Activated naive CD4-positive, alpha-beta T cell treated with anti-CD3 and anti-CD28 coated beads for 36 hours (primary cell): ENCODE measurements around the gene ST6GALNAC4. TPM values are rescaled to one million over a fixed set of nuclear protein-coding genes. Genes with fewer than 3 reads are reported as not detected.
"Not testable (repeated sequence)": the region's sequence is repeated elsewhere in the genome, so short reads cannot be mapped to it uniquely, and the experiment has no call there.

Source experiments
- CTCF ChIA-PET: fragments of 350-600 bp; sonication (Branson Sonifier 250); formaldehyde crosslinking; loops from one replicate; lab custom pipeline; 2021; ENCODE audit warnings: antibody characterized with exemption; lab: Charles Lee
- DNase-seq: peaks from one replicate; pipeline ENCODE4 v3.0.0-alpha.2; 2020
- H3K27ac Mint-ChIP-seq: one replicate; pipeline ENCODE4 v1.8.0; 2021; ENCODE audit warnings: mild to moderate bottlenecking, mixed read lengths
- H3K27me3 Mint-ChIP-seq: one replicate; pipeline ENCODE4 v1.8.0; 2021; ENCODE audit warnings: low read depth, mixed read lengths
- H3K36me3 Mint-ChIP-seq: one replicate; pipeline ENCODE4 v1.8.0; 2021; ENCODE audit warnings: low read depth, mixed read lengths
- H3K4me1 Mint-ChIP-seq: one replicate; pipeline ENCODE4 v1.8.0; 2021; ENCODE audit warnings: low read depth, mixed read lengths
- H3K4me3 Mint-ChIP-seq: one replicate; pipeline ENCODE4 v1.8.0; 2021; ENCODE audit warnings: mild to moderate bottlenecking, moderate library complexity, mixed read lengths
- H3K9me3 Mint-ChIP-seq: one replicate; pipeline ENCODE4 v1.8.0; 2021; ENCODE audit warnings: mixed read lengths
- intact Hi-C: fragments of 100-400 bp; cut with micrococcal nuclease; formaldehyde crosslinking; loops from one replicate; pipeline ENCODE4 v1.15.1; 2023
- total RNA-seq, 2 experiments: library from RNA; stranded (reverse); gene quantifications; one replicate each; pipeline ENCODE4 v1.2.3, GENCODE V29; 2021

Gene ST6GALNAC4
- total RNA-seq, 2 experiments from 2014 or later = 22.3 to 24.6 TPM

DNA sequence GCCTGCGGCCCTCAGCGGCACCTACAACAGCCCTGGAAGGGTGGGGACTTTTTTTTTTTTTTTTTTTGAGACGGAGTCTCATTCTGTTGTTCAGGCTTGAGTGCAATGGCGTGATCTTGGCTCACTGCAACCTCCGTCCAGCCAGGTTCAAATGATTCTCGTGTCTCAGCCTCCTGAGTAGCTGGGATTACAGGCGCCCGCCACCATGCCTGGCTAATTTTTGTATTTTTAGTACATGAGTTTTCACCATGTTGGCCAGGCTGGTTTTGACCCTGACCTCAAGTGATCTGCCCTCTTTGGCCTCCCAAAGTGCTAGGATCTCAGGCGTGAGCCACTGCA, 46.7 kb downstream of the ST6GALNAC4 start:
- H3K4me1 Mint-ChIP-seq, H3K4me3 Mint-ChIP-seq, DNase-seq, H3K27me3 Mint-ChIP-seq, H3K27ac Mint-ChIP-seq, H3K36me3 Mint-ChIP-seq, H3K9me3 Mint-ChIP-seq: not testable (repeated sequence)
- CTCF ChIA-PET = interaction anchor here (0.5 to 4.8 kb wide), 38 partner anchors 10 to 836 kb away, joined by 3 to 56 read pairs (median 4); partner anchors contain the start of genes CDK9, ENG, PTRH1 and SH2D3C
- intact Hi-C loops = loop anchor here (1.0 to 2.0 kb wide), 3 partner anchors 51 to 135 kb away; partner anchors contain the start of genes CDK9 and TOR2A

- Mint-ChIP-seq H3K36me3 (no peaks in the 10 kb centered on the region), H3K4me3 (no peak overlapping the region), H3K27me3 (no peaks in the 10 kb centered on the region), H3K4me1 (peaks cover 14% of the 10 kb centered on the region), H3K9me3 (no peaks in the 10 kb centered on the region), H3K27ac (no peak overlapping the region)
- CTCF ChIA-PET = interaction anchor here (0.5 to 4.8 kb wide), 48 partner anchors 9 to 835 kb away, joined by 3 to 56 read pairs (median 4); partner anchors contain the start of genes CDK9, ENG, PTRH1 and SH2D3C
- peak; percentile 88 for DNase-seq
- intact Hi-C loops = loop anchor here (1.0 to 5.0 kb wide), 5 partner anchors 51 to 367 kb away; partner anchors contain the start of genes CDK9, FPGS and TOR2A
Measured at GRCh38 chr9:127869310-127870152, 47.3 kb downstream of the ST6GALNAC4 start.

DNA sequence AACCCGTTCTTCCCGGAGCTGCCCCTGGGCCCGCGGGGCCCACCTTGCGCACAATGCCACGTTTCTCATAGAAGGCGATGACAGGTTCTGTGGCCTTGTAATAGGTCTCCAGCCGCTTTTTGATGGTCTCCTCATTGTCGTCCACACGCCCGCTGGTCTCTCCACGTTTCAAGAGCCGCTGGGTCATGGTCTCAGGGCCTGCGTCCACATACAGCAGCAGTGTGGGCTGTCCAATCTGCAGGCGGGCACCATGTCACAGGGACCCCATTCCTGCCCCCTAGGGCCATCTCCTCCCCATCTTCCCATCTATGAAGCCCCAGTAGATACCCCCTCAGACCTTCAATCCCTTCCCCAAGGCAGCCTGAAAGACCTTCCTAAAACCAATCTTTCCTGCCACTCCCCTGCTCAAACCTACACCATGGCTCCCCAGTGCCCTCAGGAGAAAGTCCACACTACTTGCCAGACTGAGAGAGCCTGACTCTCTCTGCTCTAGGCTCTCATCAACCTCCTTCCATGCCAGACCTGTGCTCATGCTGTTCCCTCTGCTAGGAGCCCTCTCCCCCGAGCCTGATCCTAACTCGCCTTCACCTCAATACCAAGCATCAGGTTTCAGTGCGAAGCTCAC, 48.5 kb downstream of the ST6GALNAC4 start:
- Mint-ChIP-seq H3K27ac (no peak overlapping the region), H3K36me3 (no peaks in the 10 kb centered on the region), H3K4me1 (peaks cover 14% of the 10 kb centered on the region), H3K9me3 (no peaks in the 10 kb centered on the region), H3K4me3 (no peak overlapping the region), H3K27me3 (no peaks in the 10 kb centered on the region)
- intact Hi-C loops = loop anchor here (5.0 kb wide), 2 partner anchors 66 to 366 kb away; partner anchors contain the start of gene FPGS
- CTCF ChIA-PET = interaction anchor here (1.1 to 4.8 kb wide), 12 partner anchors 8 to 187 kb away, joined by 3 to 56 read pairs (median 14); partner anchors contain the start of genes CDK9, ENG, ST6GALNAC4 and TOR2A
- no peak for DNase-seq

- Mint-ChIP-seq H3K4me3 (no peak overlapping the region), H3K27me3 (no peaks in the 10 kb centered on the region), H3K9me3 (no peaks in the 10 kb centered on the region), H3K36me3 (no peaks in the 10 kb centered on the region), H3K27ac (no peak overlapping the region), H3K4me1 (peaks cover 20% of the 10 kb centered on the region)
- CTCF ChIA-PET = interaction anchor here (0.6 to 4.8 kb wide), 5 partner anchors 9 to 292 kb away, joined by 3 to 56 read pairs (median 12); partner anchors contain the start of genes CDK9 and ST6GALNAC4
- DNase-seq = no peak
- intact Hi-C loops = loop anchor here (5.0 kb wide), 2 partner anchors 65 to 365 kb away; partner anchors contain the start of gene FPGS
Measured at GRCh38 chr9:127867356-127868277, 49.2 kb downstream of the ST6GALNAC4 start.

GRCh38 chr9:127866535-127866934, 50.3 kb downstream of the ST6GALNAC4 start:
- no peak overlapping the region for H3K27ac Mint-ChIP-seq
- CTCF ChIA-PET = interaction anchor here (1.3 to 4.8 kb wide), 2 partner anchors 10 to 52 kb away, joined by 3 to 56 read pairs; partner anchors contain the start of gene ST6GALNAC4
- H3K27me3 Mint-ChIP-seq = no peaks in the 10 kb centered on the region
- intact Hi-C loops = loop anchor here (5.0 kb wide), 2 partner anchors 64 to 364 kb away; partner anchors contain the start of gene FPGS
- no peak overlapping the region for H3K4me3 Mint-ChIP-seq
- no peaks in the 10 kb centered on the region for H3K9me3 Mint-ChIP-seq
- H3K4me1 Mint-ChIP-seq = peaks cover 31% of the 10 kb centered on the region
- H3K36me3 Mint-ChIP-seq = no peaks in the 10 kb centered on the region
- DNase-seq = no peak

DNA sequence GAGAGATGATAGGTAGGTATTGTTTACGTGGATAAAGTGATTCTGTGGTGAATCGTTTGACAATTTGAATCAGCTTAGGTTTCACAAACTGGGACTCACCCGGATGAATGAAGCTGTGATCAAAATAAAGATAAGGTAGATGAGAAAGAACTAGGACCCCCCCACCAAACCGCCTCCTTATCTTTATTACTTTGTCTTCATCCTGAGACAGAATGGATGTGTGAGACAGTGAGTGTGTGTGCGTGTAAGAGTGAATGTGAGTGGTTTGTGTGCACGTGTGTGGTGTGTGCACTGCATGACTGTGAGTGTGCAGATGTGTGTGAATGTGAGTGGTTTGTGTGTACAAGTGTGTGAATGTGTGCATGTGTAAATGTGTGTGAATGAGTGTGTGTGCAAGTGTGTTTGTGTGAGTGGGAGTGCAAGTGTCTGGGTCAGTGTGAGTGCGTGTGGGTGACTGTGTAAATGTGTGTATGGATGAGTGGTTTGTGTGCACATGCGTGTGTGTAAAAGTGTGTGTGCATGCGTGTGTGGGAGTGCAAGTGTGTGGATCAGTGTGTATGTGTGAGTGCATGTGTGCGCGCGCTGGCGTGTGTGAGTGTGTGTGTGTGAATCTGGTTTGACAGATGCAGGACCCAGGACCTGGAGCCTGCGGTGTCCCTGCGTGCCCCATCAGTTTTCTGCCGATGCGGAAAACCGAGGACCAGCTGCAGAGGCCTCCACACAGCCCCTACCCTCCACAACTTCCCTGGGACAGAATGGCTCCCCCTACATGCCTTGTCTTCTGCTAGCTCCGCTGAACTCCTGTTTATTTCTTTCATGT, 51.0 kb downstream of the ST6GALNAC4 start:
- Mint-ChIP-seq H3K4me1 (peaks cover 37% of the 10 kb centered on the region), H3K27ac (no peak overlapping the region), H3K36me3 (no peaks in the 10 kb centered on the region), H3K9me3 (no peaks in the 10 kb centered on the region), H3K27me3 (no peaks in the 10 kb centered on the region), H3K4me3 (no peak overlapping the region)
- CTCF ChIA-PET = interaction anchor here (1.9 to 4.8 kb wide), 2 partner anchors 53 to 131 kb away, joined by 5 to 56 read pairs; partner anchors contain the start of genes ST6GALNAC4 and TOR2A
- DNase-seq = peak; percentile 55
- intact Hi-C loops = loop anchor here (5.0 kb wide), 2 partner anchors 64 to 364 kb away; partner anchors contain the start of gene FPGS

GRCh38 chr9:127863191-127863621, 53.6 kb downstream of the ST6GALNAC4 start:
- Mint-ChIP-seq H3K9me3 (no peaks in the 10 kb centered on the region), H3K4me1 (peaks cover 42% of the 10 kb centered on the region), H3K36me3 (no peaks in the 10 kb centered on the region), H3K4me3 (no peak overlapping the region), H3K27me3 (no peaks in the 10 kb centered on the region), H3K27ac (no peak overlapping the region)
- no peak for DNase-seq
- intact Hi-C loops = no loop called here
- CTCF ChIA-PET = interaction anchor here (0.6 to 1.6 kb wide), 5 partner anchors 12 to 197 kb away, joined by 3 to 5 read pairs (median 3); no protein-coding TSS in a partner anchor

GRCh38 chr9:127862075-127863011, 54.5 kb downstream of the ST6GALNAC4 start:
- H3K4me3 Mint-ChIP-seq = no peak overlapping the region
- H3K27ac Mint-ChIP-seq = peak overlapping the region; percentile 54
- intact Hi-C loops = no loop called here
- no peaks in the 10 kb centered on the region for H3K27me3 Mint-ChIP-seq
- peak; percentile 59 for DNase-seq
- no peaks in the 10 kb centered on the region for H3K9me3 Mint-ChIP-seq
- H3K4me1 Mint-ChIP-seq = peaks cover 42% of the 10 kb centered on the region
- CTCF ChIA-PET = interaction anchor here (0.9 to 3.7 kb wide), 4 partner anchors 7 to 78 kb away, joined by 3 to 15 read pairs (median 4); no protein-coding TSS in a partner anchor
- no peaks in the 10 kb centered on the region for H3K36me3 Mint-ChIP-seq

DNA sequence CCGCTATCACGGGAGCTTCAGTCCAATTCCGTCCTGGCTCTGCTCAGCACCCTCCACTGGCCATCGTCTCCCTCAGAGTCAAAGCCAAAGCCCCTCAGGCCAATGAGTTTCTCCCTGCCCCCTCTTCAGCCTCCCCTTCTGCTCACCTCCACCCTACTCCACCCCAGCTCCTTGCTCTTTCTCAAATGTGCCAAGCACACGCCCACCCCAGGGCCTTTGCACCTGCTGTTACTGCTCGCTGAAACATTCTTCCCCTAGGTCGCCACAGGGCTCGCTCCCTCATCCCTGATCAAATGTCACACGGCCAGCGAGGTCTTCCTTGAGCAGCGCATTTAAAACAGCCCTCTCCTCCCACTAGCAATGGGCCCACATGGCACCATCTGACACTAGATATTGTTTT, 56.1 kb downstream of the ST6GALNAC4 start:
- intact Hi-C loops = no loop called here
- CTCF ChIA-PET = interaction anchor here (3.7 kb wide), 1 partner anchor 9 kb away, joined by 15 read pairs; no protein-coding TSS in a partner anchor
- H3K27ac Mint-ChIP-seq = no peak overlapping the region
- H3K4me1 Mint-ChIP-seq = peaks cover 44% of the 10 kb centered on the region
- H3K4me3 Mint-ChIP-seq = no peak overlapping the region
- H3K27me3 Mint-ChIP-seq = no peaks in the 10 kb centered on the region
- DNase-seq = no peak
- no peaks in the 10 kb centered on the region for H3K36me3 Mint-ChIP-seq
- H3K9me3 Mint-ChIP-seq = no peaks in the 10 kb centered on the region

GRCh38 chr9:127860260-127860659, 56.6 kb downstream of the ST6GALNAC4 start:
- DNase-seq = no peak
- H3K27ac Mint-ChIP-seq = no peak overlapping the region
- CTCF ChIA-PET = interaction anchor here (3.7 kb wide), 1 partner anchor 9 kb away, joined by 15 read pairs; no protein-coding TSS in a partner anchor
- no peaks in the 10 kb centered on the region for H3K27me3 Mint-ChIP-seq
- no peaks in the 10 kb centered on the region for H3K9me3 Mint-ChIP-seq
- no peaks in the 10 kb centered on the region for H3K36me3 Mint-ChIP-seq
- intact Hi-C loops = no loop called here
- H3K4me1 Mint-ChIP-seq = peaks cover 41% of the 10 kb centered on the region
- H3K4me3 Mint-ChIP-seq = no peak overlapping the region
